DMS53 treated with DMSO at 0.1 percent for 48 hours (cell line): ENCODE measurements around the gene FUOM.
"Not testable (repeated sequence)": the region's sequence is repeated elsewhere in the genome, so short reads cannot be mapped to it uniquely, and the experiment has no call there.

Experiments
- DNase-seq: peaks from one replicate; lab custom pipeline; 2025; ENCODE audit not compliant: unreplicated experiment; lab: John Stamatoyannopoulos, UW

FUOM gene

DNA sequence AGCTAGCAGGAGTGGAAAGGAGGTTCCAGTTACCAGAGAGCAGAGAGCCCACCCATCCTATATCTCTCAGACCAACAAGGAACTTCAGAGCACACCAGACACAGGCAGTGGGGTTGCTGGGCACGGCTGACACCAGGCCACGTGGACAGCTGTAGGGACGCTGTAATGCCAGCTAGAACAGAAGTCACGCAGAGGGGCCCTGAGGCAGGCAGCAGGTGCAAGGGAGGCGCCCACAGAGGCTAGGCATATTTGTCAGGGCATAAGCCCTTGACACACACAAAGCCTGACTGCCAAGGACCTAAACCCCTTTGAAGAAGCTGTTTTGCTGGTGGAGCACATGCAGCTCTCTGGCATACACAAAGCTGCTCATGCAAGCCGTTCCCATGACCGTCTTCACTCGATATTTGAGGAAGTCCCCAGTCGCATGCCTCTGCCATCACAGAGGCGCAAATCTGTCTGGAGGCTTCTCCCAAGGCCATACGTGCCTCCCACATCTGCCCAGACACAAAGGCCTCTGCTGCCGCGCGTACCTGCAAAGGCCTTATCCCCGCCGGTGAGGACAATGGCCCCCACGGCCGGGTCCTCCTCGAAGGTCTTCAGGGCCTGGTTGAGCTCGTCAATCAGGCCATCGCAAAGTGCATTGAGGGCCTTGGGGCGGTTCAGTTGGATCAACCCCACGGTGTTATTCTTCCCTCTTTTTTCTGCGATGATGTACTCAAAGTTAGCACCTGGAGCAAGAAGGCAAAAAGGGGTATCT is 12.4 kb upstream of the FUOM start:
- no peak for DNase-seq

DNA sequence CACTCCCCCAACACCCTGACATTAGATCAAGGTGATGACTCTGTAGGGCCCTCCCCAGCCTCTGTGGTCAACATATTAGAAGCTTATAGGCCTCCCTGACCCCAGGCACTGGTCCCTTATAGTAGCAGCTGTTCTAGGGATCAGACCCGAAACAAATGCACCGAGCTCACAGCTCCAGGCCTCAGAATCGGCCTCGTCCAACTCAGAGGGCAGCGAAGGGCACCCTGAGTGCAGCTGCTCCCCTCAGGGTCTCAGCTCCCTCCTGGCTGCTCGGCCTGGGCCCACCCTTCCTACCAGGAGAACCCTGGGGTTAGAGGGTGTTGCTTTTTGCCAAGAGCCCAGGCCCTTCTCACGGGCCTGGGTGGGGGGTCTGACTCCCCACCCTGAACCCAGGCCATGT is 10.3 kb upstream of the FUOM start:
- DNase-seq, result no peak

DNA sequence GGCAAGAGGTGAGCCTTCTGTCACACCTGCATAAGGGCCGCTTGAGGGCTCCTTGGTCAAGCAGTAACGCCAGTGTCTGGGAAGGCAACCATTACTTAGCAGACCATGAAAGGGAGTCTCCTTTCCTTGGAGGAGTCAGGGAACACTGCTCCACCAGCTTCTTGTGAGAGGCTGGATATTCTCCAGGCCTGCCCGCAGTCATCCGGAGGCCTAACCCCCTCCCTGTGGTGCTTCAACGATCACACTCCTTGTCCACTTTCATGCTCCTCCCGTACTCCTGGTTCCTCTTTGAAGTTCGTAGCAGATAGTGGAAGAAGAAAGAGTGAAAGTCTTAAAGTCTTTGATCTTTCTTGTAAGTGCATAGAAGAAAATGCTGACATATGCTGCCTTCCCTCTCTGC is 9.6 kb upstream of the FUOM start:
- not testable (repeated sequence) for DNase-seq

DNA sequence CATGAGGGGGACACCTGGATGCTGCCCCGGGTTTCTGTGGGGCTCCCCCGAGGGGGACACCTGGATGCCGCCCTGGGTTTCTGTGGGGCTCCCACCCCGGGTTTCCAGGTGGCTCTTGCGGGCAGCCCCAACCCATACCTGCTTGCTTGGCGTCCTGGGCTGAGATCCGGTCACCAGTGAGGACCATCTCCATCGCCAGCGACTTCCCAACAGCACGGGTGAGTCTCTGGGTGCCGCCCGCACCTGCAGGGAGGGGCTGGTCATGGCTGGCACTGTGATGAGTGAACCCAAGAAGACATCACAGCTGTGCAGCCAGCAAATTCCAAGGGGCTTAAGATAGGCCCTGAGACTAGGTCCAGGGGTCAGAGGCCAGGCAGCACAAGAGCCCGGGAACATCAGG is 8.9 kb upstream of the FUOM start:
- DNase-seq, result no peak

DNA sequence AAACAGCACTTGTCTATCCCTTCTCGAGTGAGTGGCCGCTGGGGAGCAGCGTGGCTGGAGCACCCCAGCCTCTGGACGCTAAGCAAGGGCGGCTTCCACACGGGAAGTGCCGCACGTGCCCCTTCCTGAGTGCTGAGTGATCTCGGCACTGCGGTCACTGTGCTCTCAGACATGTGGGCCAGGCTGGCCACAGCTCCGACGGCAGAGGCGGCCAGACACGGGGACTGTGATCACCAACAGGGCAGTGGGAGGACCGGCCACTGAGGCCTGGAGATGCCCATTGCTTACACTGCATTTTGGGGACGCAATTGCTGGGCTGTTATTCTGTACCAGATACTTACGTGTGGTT is 8.3 kb upstream of the FUOM start:
- DNase-seq, result no peak

DNA sequence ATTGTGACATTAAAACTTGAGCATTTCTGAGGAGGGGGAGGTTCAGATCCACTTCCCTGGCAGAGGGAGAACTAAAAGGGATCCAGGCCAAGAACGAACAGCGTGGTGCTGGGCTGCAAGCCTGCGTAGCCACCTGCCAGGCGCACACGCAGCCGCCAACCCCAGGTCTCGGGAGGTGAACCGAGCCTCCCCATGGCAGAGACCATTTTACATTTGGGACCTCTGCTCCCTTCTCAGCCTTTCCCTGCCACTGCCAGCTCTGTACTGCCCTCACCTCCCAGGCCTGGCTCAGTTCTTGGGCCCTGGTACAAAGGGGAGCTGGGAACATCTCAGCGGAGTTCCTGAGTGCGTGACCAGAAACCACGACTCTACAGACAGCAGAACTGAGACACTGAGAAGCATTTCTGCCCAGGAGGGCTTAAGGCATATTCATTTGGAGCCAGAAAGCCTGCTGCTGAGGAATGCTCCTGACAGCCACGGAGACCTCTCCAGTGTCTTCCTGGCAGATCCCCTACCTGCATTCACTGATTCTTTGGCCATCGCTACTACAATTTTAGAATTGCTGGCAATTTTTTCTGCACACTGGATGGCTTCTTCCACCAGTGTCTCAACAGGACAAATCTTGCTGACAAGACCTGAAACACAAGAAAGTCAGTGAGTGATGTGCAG is 7.8 kb upstream of the FUOM start:
- no peak for DNase-seq

DNA sequence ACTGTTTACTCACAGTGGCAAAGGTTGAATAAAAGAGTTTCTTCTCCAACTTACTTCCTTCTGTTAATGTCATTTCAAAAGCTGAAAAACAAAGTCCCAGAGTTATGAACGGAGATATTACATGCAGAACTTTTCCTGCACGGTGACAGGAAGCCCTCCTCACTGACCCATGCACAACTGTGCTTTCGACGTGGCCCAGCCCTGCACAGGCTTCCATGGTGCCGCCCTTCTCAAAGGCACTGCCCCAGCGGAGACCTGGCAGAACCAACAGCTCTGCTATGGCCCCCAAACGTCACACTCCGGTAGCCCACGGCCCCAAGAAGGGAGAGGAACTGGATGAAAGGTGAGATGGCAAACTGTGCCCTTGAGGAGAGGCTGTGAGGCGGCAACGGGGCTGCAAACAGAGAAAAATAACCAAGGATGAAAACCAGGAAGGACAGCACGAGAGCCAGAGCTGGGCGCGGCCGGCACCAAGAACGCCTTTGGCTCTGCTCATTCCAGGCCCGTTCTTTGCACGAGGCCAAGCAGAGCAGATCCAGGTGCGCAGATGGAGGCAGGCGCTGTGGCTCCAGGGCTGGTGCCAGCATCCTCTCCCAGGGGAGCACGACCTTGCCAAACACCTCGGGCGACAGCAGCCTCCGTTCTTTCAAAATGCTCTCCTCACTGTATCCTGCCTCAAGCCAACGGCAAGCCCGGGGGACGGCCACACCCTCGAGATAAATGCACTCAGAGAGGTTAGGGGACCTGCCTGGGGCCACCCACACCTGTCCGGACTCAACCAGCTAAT is 7.0 kb upstream of the FUOM start:
- no peak for DNase-seq

DNA sequence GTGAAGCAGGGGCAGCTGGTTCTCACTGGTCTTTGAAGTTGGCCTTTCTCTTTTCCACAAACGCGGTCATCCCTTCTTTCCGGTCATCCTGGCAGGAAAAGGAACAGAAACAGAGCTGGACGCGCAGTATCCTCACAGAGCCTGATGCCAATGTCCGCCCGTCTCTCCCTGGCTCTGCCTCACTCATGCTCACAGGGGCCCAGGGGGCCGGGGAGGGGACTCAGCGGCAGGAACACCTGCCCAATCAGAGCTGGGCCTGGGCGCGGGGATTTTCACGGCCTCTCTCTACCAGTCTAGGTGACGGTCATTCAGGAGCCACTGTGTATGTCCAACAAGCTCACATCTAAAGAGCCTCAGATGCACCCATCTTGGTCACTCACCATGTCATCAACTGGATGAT is 5.0 kb upstream of the FUOM start:
- DNase-seq, result no peak

DNA sequence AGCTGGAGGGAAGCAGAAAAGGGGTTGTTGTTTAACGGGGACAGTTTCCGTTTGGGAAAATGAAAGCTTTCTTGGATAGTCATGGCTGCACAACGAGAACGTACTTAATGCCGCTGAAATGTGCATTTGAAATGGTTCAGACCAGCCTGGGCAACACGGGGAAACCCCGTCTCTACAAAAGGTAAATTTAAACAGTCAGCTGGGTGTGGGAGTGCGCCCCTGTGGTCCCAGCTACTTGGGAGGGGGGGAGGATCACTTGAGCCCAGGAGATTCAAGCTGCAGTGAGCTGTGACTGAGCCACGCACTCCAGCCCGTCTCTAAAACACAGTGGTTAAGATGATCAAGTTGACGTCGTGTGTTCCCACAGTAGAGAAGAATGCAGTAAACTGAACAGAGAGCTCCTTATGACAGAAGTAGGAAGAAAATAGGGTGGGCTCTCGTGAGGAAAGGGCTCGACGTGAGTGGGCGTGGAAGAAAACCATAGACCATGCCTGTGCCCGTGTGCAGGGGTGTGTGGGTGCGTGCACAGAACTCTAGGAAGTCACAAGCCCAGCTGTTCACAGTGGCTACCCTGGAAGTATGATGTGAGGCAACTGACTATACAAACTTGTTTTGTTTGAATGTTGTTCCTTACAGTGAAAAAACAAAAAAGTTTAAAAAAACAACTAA is 4.1 kb upstream of the FUOM start:
- no peak for DNase-seq

DNA sequence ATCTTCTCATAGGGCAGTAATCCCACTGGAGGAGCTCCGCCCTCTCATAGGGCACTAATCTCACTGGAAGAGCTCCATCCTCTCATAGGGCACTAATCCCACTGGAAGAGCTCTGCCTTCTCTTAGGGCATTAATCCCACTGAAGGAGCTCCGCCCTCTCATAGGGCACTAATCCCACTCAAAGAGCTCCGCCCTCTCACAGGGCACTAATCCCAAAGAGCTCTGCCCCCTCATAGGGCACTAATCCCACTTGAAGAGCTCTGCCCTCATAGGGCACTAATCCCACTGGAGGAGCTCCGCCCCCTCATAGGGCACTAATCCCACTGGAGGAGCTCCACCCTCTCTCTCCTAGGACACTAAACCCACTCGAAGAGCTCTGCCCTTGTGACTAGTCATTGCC is 3.4 kb upstream of the FUOM start:
- no peak for DNase-seq

DNA sequence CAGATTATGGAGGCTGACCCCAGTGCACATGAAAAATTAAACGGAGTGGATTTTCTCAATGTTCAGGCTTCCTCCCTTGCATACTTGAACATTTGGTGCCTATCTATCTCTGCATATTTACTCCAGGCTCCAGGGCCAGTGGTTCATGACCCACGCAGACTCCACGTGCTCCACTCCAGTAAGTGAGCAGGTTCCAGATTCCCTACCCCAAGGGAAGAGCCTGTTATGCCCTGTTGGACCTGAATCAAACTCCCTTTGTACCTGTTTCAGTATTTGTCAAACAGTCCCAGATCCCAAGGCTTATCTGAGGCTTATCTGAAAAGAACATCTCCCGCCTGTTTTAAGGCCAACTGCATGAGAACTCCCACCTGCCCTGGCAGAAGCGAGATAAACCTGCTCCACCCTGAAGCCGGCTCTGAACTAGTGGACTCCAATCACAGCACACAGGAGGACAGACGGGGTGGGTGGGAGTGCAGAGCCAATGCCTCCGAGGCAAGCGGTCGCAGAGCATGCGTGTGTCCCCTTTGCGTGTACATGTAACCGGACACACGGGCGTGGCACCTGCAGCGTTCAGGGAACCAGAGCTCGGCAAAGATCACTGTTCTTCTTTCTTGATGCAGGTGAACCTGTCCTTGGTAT is 2.3 kb upstream of the FUOM start:
- DNase-seq, result no peak

DNA sequence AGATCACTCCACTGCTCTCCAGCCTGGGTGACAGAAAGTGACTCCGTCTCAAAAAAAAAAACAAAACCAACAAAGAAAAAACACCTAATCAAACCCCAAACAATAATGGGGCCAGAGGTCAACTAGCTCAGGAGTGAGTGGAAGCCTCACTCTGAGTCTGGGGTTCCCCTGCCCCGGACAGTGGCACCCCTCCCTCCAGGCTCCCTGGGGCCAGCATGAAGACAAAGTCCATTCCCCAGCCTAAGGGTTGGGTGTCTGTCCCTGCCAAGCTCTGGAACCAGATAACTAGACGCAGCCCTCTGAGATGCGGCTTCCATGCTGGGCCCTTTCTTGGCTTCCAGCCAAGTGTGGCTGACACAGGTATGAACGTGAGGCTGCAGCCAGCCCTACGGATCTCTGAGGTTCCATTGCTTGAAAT is 1.7 kb upstream of the FUOM start:
- peak; percentile 14 for DNase-seq

DNA sequence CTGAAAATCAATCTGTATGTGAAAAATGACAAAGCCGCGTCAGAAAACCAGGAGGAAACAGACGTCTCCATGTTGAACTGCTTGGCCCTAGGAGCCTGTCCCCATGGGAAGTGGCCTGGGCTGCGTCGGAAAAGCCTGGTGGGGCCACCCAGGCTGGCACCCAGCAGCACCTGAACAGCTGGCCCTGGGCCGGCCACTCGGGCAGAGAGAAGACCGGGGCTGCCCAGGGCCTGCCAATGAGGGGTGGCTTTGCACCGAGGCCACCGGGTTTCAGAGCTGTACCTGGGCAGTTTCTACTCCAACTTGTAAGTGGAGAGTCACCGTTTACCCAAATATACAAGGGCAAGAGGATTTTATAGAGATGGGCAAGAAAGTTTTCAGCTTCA is 1.1 kb upstream of the FUOM start:
- DNase-seq, result no peak

DNA sequence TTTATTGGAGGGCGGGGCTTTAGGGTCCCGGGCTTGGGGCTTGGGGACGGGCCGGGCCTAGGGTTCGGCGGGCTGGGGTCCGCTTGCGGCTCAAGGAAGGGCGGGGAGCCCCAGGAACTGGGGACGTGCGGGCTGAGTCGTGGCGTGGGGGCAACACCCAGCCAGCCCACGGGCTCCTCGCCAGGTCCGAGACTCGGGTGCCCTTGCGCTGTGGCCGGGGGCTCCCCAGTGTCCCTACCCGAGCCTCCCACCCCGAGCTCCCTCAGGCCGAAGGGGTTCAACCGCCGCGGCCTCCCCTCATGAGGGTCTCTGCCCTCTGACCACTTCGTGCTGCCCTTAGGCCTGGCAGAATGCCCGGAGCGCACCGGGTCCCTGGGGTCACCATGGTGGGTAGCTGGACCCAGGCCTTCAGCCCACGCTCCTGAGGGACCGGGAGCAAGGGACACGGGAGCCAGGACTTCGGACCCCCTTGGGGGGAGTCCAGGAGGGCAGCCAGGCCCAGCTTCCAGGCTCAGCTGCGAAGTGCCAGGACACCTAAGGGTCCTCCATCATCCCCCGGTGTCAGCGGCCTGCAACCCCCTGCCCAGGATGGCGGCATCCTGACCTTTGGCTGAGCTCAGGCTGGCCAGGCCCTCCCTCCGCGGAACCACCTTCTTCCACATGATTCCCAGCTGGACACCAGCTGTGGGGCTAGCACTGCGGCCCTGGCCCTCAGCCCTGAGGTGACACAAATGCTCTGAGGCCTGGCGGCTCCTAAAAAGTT is 524 bp upstream of the FUOM start:
- no peak for DNase-seq

DNA sequence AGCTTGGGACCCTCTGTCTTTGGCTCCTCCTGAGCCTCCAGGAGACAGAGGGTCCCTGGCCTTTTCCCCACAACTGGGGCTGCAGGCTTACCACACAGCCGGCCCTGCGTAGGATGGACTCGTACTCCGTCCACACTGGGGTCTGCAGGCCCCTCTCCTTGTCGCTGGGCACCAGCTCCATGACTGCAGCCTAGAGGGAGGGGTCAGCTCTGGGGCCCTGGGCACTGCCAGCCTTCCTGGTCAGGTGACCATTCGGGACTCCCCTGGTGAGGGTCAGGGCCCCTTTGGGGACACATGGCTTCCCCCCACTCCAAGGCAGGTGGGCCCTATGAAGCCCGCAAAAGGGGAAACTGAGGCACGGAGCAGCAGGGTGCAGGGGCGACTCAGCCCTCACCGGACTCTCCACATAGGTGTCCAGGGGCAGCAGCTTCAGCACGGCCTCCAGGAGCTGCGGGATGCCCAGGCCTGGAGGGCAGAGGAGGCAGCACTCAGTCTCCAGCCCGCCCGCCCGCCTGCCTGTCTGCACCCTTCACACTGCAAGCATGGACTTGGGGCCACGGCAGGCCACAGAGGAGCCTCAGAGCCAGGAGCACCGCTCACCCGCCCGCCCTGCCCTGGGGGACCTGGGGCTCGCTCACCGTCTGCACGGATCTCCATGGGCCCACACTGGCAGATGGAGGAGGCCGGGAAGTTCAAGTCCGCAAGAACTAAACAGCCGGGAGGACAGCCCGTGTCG is 1.1 kb downstream of the FUOM start:
- no peak for DNase-seq

DNA sequence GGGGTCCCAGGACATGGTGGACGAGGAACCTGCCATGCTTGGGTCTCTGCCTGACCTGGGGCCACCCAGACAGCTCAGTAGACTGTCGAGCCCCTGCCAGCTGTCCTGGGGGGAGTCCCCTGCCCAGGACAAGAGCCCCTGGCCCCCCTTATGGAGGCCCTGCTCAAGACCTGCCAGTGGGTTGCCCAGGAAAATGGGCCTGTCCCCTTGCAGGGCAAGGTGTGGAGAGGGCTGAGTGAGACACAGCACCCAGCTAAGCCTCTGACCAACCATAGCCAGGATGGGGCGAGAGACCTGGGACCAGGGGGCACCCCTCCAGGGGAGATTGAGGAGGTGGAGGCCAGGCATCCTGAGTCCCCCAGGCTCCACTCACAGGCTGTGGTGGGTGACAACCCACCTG is 1.8 kb downstream of the FUOM start:
- DNase-seq, result no peak

DNA sequence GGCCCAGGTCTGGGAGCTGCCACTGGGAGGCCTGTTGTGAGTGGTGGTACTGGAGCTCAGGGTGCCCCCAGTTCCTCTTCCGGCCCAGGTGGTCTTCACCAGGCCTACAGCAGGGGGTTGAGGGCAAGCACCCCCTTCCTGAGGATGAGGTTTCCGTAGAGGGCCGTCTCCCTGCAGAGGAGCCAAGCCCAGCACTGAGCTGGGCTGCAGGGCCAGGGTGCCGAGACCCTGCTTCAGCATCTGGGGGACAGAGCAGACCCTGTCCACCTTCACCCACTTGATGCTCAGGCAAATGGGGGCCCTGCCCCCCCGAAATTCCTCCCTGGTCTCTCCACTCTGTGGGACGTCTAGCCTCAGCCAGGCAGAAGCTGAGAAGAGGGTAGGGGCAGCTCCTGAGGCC is 2.6 kb downstream of the FUOM start:
- DNase-seq, result no peak

DNA sequence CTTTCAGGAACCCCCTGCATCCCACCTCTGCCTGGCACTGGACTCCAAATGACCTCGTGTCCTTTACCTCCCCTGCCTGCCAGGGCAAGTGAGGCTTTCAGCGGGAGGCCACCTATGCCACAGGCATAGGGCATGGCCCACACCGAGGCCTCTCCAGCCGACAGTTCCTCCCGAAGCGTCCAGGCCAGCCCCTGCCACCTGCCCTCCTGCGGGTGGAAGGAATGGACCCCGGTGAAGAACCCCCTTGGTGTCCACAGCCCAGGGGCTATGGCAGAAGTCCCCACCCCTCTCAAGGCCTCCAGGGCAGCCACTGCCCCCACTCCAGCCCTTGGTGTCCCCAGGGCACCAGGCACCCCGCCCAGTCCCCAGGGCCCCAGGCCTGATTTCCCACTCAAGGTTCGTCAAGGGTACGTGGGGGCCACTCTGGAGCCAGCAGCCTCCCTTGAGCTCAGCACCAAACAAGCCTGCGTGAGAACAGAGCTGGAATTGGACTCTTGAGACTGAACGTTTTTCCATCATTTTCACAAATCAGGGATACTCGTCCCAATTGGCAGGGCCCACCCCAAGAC is 3.1 kb downstream of the FUOM start:
- DNase-seq, result no peak

DNA sequence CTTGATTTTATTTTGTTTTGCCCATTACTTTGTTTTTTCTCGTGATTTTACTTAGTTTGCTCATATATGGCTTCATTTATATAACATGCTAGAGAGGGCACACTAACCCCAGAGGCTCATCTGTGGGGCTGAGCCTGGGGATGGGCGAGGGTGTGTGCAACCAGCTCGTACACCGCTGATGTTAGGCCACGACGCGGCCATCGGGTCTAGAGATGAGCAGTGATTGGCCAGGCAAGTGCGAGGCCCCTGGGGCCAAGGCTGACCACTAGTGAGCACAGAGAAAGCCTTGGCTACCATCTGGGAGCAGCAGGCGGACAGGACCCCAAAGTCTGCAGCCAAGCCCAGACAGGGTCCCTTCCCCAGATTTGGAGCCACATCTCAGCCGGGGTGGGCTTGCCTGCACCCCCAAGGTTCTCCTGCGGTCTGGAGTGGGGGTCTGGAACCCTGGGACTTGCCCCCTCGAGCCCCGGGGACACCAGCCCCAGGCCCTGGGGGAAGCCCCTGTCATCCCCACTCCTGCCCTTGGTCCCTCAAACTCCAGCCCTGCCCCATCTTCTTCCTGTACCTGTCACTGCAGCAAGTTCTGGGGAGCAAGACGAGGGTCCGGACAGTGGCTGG is 3.7 kb downstream of the FUOM start:
- DNase-seq, result no peak
